HG02981 (cell line): ENCODE data around the gene ACTL6B.
A peak's percentile ranks its signal among the peaks of the same experiment; 100 is the strongest.

ENCODE experiments used
- ATAC-seq: cut with Tn5 transposase; IDR thresholded peaks from one replicate; pipeline ENCODE4 v1.9.1; 2021; ENCODE audit warnings: mild to moderate bottlenecking, moderate library complexity; ENCODE audit not compliant: unreplicated experiment

ACTL6B gene

GRCh38 chr7:100627238-100627549, 29.1 kb downstream of the ACTL6B start:
- no peak for ATAC-seq

- ATAC-seq, result peak; percentile 79
Measured at GRCh38 chr7:100626530-100627237, 29.6 kb downstream of the ACTL6B start.

GRCh38 chr7:100626055-100626454, 30.2 kb downstream of the ACTL6B start:
- ATAC-seq, result no peak

- no peak for ATAC-seq
Measured at GRCh38 chr7:100623951-100624824, 32.1 kb downstream of the ACTL6B start.

GRCh38 chr7:100621554-100621953, 34.7 kb downstream of the ACTL6B start:
- ATAC-seq, result no peak

- no peak for ATAC-seq
Measured at GRCh38 chr7:100620804-100621203, 35.4 kb downstream of the ACTL6B start.

- no peak for ATAC-seq
Measured at GRCh38 chr7:100620239-100620638, 36.0 kb downstream of the ACTL6B start.

GRCh38 chr7:100614308-100614861, 41.9 kb downstream of the ACTL6B start:
- no peak for ATAC-seq

- no peak for ATAC-seq
Measured at GRCh38 chr7:100613412-100614175, 42.7 kb downstream of the ACTL6B start.

GRCh38 chr7:100612730-100613390, 43.4 kb downstream of the ACTL6B start:
- ATAC-seq, result no peak

GRCh38 chr7:100611983-100612729, 44.1 kb downstream of the ACTL6B start, which contains the start of gene MOSPD3:
TSS of gene MOSPD3 (plus strand) at chr7:100612540. CDS start at chr7:100612792, 252 bp downstream.
- peak; percentile 90 for ATAC-seq

- ATAC-seq, result no peak
Measured at GRCh38 chr7:100609958-100610357, 46.3 kb downstream of the ACTL6B start.

GRCh38 chr7:100607111-100607510, 49.1 kb downstream of the ACTL6B start:
- ATAC-seq, result no peak

GRCh38 chr7:100606313-100606712, 49.9 kb downstream of the ACTL6B start:
- no peak for ATAC-seq

- no peak for ATAC-seq
Measured at GRCh38 chr7:100604976-100605911, 51.0 kb downstream of the ACTL6B start.

- ATAC-seq, result no peak
Measured at GRCh38 chr7:100604028-100604975, 51.9 kb downstream of the ACTL6B start.

- ATAC-seq, result no peak
Measured at GRCh38 chr7:100603726-100604027, 52.6 kb downstream of the ACTL6B start.
